ENCODE measurements around the gene MYRIP.
"Not testable (repeated sequence)": the region's sequence is repeated elsewhere in the genome, so short reads cannot be mapped to it uniquely, and the experiment has no call there.

The MYRIP gene

DNA sequence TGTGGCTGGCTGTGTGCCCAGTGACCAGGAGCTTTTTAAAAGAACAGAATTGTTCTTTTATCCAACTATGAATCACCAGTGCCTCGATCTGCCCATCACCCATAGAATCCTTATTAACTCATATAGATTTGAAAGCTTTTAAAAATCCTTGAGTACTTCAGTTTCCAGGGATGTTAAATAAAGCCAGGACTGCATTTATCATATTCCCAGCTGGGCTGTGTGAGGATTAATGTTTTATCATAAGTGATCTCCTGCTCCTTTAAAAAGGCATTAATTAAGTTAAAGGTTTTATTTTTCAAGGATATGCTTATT lies 234.0 kb downstream of the MYRIP start:
- DNase-seq = no peak

DNA sequence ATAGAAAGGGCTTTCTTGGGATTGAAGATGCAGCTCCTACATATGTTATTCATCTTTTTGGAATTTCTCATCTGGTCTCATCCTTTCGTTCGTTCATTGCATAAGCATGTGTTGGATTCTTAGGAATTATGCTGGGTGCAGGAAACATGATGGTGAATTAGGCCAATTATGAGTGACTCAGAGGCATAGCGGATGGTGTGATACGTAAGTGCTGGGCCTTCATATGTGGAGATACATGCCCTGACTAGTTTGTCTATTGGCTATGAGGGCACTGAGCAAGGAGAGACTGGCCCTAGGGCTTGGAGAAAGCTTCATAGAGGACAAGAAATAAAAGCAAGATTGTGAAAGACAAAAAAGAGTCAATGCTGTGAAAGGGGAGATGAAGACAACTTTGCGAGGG lies 235.1 kb downstream of the MYRIP start:
- no peak for DNase-seq

DNA sequence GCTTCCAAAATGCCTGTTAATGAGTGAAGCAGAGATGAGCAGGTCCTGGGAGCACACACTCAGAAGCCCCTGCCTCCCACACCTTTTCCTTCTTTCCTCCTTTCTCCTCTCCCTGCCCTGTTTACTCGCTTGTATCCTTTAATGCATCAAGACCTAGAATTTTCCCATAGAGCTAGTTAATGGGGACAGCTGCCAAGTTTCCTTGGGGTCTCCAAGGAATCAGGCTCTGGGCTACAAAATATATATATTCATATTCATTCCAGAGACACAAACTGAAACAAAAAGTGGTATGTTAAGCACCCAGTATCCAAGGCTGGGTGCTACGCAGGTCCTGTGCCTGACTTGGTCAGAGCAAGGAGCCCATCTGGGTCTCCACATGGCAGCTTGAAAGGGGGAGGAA lies 235.6 kb downstream of the MYRIP start:
- no peak for DNase-seq

DNA sequence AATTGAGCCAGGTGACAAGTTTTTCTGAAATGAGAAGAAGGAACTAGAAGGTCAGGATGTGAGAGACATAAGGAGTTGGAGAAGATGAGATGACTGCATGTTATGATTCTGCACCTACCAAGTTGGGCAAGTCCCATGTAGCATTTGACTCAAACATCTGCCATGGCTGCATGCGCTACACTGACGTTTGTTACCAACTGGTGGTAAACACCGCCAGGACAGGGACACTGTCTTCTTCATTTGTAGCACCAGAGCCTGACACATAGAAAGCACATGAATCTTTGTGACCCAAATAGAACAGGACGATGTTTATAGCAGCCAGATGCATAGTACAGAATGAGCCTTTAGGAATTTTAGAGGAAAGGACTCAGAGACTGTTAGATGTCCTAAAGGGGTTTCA lies 236.7 kb downstream of the MYRIP start:
- no peak for DNase-seq

DNA sequence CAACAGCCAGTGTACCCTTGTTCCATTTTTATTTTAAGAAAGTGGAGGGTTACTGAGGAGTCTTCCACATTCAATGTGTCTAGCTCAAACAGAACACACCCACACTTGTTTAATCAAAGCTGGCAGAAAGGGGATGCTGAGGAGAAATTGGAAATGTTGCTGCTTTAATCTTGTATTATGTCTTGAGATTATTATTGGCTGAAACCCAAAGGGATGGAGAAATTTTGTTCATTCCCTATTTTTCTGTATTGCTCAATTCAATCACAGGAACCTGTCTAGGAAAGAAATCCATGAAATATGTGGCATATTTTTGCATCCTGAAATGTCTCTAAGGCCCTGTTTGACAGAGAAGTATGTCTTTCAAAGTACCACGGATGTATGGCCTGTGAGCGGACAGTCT lies 238.0 kb downstream of the MYRIP start:
- DNase-seq = no peak

DNA sequence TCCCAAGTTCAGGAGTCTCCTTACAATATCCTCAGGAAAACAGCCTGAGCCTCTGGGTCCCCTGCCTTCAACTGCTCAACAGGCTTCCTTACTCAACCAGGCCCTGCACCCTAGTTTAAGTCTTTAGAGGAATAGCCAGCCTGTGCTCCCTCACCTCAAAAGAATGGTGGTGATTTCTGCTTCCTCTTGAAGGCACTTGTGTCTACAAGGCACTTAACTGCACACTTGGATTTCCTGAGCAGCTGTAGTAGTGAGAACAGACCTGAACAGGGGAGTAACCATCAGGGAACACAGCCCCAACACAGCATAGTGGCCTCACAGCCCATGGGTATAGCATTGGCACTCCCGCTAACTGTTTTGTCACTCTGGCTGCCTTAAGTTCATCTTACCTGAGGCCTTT lies 244.3 kb downstream of the MYRIP start:
- DNase-seq = no peak

DNA sequence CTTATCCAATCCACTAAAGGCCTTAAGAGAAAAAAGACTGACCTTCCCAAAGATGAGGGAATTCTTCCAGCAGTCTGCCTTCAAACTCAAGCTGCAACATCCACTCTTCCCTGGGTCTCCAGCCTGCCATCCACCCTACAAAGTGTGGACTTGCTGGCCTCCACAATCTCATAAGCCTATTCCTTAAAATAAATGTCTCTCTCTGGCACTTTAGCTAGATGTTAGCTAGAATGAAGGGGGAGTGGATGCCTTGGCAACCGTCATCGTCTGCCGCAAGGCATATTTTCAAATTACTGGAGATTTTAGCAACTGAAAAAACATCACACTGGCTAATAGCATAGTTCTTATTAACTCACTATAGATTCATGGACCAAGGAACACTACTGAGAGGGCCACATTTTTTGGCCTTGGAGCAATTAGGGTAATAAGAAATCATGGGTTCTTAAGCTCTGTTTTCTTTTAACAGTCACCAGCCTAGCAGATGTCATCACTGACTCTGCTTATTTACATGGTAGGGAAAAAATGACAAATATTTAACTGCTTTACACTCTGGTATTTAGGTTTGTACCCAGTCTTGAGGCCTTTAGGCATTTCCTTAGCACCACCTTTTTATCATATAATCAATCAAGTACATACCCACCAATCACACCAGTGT lies 245.3 kb downstream of the MYRIP start:
- no peak for DNase-seq

DNA sequence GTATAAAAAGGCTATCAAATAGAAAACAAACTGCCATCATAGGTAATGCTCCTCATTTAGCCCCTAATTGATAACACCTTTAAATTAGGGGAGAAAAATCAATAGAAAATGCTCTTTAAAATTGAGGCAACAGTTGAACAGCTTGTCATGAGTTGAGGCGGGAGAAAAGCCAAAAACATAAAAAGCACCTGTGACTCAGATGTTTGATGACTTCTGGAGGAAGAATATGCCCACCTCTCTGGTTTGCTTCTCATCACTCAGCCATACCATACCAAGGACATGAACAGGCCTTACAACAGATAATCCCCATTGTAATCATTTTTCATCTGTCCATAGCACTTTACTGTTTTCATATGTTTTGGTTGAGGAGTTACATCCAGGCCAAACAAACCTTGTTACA lies 246.0 kb downstream of the MYRIP start:
- no peak for DNase-seq

DNA sequence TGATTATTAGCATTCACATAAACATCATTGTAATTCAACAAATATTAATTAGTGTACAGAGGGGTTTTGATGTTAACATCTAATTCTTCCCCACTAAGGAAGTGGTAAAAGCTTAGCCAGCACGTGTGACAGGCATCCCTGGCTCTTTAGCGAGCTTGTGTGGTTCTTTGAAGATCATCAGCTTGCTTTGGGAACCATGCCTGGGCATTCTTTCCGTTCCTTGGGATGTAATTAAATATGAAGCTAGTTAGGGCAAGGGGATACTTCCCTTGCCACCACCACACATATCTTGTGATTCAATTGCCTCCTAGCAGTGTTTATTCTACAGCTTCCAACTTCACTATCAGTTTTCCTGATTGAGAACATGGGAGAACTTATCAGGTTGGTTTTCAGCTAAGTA lies 246.5 kb downstream of the MYRIP start:
- DNase-seq = no peak

DNA sequence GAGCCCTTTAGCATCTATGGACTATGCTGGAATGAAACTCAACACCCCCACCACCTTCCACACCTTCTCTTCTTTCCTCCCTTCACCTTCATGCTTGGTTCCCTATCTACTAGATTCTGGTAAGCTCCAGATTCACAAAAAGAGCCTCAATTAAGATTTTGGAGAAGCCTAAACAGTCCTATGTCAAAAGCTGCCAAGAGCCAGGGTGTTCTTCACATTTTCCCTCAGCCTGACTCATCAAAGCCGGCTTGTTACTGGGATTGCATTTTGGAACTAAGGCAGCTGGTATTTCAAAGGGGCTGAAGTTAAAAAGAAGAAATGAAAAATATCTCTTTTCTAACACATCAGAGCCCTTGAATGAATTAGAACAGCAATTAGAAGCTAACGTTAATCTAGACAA lies 247.7 kb downstream of the MYRIP start:
- no peak for DNase-seq

DNA sequence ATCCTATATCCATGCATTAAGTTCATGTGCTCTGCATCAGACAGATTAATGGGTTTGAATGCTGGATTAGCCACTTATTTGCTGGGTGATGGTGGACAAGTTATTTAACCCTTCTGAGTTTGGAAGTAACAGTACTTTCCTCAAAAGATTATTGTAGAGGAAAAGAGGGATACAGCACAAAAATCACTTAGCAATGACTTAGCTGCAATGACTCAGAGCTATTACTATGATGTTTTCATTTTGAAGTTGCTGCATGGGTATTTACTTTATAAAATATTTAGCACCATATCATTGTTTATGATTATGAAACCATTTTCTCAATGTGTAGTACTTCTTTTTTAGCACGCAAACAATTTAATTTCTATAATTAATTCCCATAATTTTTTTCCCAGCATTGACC lies 248.4 kb downstream of the MYRIP start:
- DNase-seq = no peak

DNA sequence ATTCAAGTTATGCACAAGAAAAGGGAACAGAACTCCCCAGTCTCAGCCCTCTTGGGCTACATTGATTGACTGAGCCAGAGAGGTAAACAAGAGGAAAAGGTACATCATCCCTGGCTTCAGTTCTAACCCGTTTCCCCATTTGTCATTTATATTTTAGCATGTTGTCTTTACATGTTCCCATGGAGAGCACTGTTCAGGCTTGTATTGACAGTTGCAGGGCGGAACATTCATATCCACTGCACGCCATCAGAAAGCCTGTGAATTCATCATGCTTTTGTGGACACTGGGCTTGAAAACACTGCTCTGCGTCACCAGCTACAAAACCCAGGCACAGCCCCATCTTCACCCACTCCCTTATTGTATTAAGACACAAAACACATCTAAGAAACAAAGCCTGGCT lies 259.2 kb downstream of the MYRIP start:
- DNase-seq = no peak

DNA sequence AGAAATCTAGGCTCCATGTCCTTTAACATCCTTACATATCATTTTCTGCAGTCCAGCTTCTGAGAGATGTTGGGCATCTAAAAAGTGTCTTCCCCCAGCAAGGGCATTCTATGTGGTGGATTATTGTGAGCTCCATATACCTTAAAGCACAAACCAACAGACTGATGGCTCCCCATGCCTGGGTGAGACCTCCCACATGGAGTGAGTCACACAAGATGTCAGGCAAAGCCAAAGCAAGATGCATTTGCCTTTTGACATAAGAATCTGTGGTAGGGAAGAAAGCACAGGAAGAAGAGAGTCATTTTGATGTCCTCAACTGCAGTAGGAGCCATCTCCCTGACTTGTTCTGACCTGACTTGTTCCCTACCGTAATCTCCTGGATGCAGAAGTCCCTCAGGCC lies 261.4 kb downstream of the MYRIP start:
- no peak for DNase-seq

DNA sequence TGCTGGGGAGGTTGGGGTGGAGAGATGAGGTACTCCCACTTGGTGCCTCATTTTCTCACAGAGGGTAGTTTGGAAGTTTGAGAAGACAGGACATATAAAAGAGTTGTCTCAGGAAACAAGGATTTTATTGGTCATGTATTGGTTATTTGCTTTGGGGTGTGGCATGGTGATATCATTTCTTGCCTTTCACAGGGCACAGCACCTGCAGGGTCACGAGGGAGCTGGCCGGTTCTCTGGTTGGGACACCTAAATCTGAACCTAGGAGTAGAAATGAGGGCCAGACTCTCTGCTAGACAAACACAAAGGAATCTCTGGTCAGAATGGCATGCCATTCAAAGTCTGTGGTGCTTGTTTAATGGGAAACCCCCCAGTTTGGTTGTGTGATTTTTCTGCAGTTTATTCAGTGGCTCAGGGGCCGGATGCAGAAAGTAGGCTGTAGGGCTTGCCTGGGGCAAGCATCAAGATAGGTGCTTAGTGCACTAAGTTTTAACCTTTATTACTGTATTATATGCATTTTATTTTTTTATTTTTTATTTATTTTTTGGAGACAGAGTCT lies 262.4 kb downstream of the MYRIP start:
- DNase-seq = no peak

DNA sequence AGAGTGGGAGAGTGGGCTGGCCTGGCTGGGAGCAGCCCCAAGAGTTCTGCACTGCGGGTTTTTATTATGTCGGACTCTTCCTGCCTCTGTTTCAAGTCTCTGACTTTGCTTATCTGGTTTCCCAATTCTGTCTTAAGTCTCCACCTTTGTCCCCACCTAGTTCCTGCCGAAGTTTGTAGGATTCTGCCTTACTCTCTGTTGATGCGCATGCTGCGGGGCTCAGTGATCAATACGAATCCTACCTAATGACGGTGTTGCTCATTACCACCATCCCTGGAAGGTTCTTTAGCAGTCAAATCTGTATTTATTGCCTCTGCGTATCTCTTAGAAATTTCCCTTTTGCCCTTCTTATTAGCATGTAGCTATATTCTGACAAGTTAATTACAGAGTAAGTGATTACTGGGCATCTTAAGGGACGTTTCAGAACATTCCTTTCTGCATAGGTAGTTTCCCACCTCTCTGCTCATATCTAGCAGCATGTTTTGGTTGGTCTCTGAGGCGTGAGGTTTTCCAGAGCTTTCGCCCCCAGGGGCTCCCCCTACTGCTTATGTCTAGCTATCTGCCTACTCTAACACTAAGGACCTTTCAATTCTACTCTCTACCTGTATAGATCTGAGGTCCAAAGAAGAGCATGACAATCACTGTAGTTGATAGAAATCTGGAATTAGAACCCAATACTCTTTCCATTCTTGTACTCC lies 264.1 kb downstream of the MYRIP start:
- DNase-seq = no peak

DNA sequence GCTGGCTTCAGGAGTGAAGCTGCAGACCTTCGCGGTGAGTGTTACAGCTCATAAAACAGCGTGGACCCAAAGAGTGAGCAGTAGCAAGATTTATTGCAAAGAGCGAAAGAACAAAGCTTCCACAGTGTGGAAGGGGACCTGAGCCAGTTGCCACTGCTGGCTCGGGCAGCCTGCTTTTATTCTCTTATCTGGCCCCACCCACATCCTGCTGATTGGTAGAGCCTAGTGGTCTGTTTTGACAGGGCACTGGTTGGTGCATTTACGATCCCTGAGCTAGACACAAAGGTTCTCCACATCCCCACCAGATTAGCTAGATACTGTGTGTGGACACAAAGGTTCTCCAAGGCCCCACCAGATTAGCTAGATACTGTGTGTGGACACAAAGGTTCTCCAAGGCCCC lies 267.7 kb downstream of the MYRIP start:
- DNase-seq = not testable (repeated sequence)

DNA sequence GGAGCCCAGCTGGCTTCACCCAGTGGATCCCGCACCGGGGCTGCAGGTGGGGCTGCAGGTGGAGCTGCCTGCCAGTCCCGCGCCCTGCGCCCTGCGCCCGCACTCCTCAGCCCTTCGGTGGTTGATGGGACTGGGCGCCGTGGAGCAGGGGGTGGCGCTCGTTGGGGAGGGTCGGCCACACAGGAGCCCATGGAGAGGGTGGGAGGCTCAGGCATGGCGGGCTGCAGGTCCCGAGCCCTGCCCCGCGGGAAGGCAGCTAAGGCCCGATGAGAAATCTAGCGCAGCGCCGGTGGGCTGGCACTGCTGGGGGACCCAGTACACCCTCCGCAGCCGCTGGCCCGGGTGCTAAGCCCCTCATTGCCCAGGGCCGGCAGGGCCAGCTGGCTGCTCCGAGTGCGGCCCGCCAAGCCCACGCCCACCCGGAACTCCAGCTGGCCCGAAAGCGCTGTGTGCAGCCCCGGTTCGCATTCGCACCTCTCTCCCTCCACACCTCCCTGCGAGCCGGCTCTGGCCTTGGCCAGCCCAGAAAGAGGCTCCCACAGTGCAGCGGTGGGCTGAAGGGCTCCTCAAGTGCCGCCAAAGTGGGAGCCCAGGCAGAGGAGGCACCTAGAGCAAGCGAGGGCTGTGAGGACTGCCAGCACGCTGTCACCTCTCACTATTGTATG lies 268.6 kb downstream of the MYRIP start:
- DNase-seq = not testable (repeated sequence)

DNA sequence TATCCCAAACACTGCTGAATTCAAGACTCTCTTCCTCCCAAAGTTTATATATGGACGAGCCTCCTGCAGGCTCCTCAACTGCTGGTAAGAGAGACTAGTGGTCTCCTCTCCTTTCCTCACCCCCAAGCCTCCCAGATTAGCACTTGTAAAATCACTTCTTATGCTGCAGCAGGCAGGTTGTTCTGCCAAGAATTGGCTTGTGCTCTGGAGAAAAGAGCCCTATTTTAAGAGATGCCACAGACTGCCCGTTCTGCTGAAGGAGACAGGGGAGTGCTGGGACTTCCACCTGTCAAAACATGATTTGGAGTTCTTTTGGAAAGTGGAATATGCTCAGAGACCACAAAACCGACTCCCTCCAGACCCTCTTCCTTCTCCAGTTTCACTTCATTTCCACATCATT lies 269.2 kb downstream of the MYRIP start:
- DNase-seq = no peak

DNA sequence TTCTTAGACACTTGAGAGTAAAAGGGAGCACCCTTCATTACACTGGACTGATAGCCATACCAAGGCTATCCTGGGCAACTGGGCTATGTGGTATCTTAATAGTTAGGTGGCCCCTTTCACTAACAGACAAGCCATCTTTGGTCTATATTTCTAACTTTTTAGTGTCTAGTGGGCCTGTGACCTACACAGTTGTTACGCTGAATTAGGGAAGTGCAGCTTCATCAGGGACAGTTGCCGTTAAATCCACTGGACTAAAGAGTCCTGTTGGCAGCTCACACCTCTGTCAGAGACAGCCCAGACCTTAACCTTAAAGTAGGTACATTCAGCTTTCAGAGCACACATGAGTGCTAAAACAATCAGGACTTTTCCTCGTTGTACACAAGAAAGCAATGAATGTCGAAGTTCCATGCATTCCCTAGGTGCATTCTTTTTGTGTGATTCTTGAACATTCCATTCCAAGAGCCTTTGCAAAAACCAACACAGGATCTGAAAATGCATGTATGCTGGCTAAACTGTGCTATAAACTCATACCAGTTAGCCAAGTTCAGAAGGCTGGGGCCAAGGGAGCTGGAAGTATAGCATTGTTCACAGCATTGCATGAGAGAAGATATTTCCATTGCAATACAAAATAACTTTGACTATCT lies 269.9 kb downstream of the MYRIP start:
- DNase-seq = no peak

DNA sequence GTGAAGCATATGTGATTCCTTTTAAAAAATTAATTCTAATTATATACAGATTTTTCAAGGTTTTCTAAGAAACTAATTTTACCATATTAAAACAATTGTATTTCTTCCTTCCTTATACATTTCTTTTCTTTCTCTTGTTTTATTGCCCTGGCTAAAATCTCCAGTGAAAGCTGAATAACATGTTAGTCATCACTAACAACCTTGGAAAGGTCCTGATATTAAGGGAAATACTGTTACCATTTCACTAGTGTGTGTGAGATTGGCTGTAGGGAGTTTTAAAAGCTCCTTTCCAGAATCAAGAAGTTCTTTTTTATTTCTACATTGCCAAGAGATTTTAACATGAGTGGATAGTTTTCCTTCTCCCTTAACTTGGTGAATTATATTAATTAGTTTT lies 270.4 kb downstream of the MYRIP start:
- DNase-seq = no peak

DNA sequence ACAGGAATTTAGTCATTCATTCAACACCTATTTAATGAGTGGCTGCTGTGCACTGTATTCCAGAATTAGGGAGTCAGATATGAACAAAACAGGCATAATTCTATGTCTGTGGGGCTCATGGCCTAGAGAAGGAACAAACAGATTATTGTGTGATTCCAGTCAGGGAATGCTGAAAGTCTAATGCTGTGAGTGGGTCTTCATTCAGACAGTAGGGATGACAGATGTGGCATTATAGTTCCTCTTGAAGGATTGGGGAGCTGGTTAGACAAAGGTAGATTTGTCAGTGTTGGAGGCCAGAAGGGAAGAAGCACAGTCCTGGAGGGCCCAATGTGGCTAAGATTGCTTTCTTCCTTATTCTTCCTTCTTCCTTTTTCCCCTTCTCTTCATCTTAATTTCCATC lies 273.7 kb downstream of the MYRIP start:
- no peak for DNase-seq

DNA sequence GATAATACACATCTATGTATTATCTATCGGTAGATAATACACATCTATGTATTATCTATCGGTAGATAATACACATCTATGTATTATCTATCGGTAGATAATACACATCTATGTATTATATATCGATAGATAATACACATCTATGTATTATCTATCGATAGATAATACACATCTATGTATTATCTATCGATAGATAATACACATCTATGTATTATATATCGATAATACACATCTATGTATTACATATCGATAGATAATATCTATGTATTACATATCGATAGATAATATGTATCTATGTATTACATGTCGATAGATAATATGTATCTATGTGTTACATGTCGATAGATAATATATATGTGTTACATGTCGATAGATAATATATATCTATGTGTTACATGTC lies 275.0 kb downstream of the MYRIP start:
- not testable (repeated sequence) for DNase-seq

DNA sequence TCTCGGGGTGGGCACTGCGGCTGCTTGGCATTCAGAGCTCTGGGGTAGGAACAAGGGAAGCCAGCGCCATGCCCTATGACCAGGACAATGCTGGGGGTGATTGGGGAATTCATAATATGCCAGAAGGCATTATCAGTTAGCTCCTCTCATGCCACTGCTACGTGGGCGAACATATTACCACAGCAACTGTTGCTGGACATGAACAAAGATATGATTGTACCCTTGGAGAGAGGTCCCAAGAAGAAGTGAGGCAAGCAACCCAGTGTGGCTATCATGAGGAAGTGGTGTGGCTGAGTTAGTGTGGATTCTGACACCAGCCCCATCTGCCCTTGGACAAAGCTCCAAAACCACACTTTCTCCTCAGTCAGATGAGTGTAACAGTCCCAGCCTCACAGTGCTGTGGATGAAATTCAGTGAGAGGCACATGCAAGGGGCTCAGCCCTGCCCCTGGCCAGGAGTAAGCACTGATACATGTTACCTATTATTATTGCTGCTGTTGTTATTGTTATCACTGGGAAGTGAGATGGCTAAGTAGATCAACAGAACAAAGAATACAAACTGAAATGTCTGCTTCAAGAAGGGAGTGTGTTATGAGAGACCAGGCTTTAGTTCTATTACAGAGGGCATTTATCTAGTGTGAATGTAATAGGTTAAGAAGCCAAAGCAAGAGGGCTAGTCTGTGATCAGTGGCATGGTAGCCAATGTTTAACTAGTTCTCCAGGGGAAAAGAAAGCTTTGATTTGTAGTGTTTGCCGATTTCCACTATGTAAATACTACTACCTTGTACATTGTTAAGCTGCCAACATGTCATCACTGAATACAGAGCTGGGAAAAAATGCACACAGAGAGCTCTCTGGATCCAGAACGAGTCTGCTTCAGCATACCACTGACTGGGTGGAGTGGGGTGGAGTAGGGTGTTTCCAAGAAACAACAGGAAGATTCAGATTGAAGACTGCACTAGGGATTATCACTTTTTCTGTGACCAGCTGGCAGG lies 277.8 kb downstream of the MYRIP start:
- DNase-seq = no peak
